ENCODE results near the gene OMA1. TPM values are rescaled to one million over a fixed set of nuclear protein-coding genes. Genes with fewer than 3 reads are reported as not detected.

The OMA1 gene
- total RNA-seq, 1 donor from 2014 or later, result 32.0 TPM

- H3K36me3 Mint-ChIP-seq (ENCODE audit: insufficient read depth), result peaks cover 8% of the 10 kb centered on the region
- peak; percentile 56 for DNase-seq (ENCODE audit: low spot score, unreplicated experiment)
- H3K27me3 Mint-ChIP-seq, result peaks cover 4% of the 10 kb centered on the region
- peak within 1 kb of the TSS; percentile 67 for H3K4me3 Mint-ChIP-seq (ENCODE audit: low read depth)
- H3K9me3 Mint-ChIP-seq (ENCODE audit: low read depth), result peaks cover 4% of the 10 kb centered on the region
- H3K27ac Mint-ChIP-seq, result peak within 1 kb of the TSS; percentile 97
- TF ChIP-seq, protein P1, sequence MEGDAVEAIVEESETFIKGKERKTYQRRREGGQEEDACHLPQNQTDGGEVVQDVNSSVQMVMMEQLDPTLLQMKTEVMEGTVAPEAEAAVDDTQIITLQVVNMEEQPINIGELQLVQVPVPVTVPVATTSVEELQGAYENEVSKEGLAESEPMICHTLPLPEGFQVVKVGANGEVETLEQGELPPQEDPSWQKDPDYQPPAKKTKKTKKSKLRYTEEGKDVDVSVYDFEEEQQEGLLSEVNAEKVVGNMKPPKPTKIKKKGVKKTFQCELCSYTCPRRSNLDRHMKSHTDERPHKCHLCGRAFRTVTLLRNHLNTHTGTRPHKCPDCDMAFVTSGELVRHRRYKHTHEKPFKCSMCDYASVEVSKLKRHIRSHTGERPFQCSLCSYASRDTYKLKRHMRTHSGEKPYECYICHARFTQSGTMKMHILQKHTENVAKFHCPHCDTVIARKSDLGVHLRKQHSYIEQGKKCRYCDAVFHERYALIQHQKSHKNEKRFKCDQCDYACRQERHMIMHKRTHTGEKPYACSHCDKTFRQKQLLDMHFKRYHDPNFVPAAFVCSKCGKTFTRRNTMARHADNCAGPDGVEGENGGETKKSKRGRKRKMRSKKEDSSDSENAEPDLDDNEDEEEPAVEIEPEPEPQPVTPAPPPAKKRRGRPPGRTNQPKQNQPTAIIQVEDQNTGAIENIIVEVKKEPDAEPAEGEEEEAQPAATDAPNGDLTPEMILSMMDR (IDR thresholded peaks at IDR 0.05; ENCODE audit: unreplicated experiment), result no peak
- H3K4me1 Mint-ChIP-seq (ENCODE audit: low read depth), result peaks cover 47% of the 10 kb centered on the region
Measured at GRCh38 chr1:58576727-58577653, 30.5 kb upstream of the OMA1 start, which contains the start of gene TACSTD2. TACSTD2 (minus strand) TSS chr1:58577252; CDS start chr1:58577156, 96 bp downstream.

DNA sequence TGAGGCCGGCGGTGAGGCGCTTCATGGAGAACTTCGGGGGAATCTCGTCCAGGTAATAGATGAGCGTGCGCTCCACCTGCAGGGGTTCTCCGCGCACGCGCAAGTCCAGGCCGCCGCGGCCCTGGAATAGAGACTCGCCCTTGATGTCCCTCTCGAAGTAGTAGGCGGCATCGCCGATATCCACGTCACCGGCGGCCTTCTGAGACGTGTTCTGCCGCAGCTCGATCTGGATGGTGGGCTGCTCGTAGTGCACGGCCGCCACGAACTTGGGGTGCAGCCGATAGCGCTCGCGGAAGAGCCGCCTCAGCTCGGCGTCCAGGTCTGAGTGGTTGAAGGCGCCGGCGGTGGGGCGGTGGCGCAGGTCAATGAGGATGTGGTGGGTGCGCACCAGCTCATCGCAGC, 29.8 kb upstream of the OMA1 start:
- TF ChIP-seq, protein P1 (IDR thresholded peaks at IDR 0.05; ENCODE audit: unreplicated experiment), result no peak
- Mint-ChIP-seq H3K9me3 (ENCODE audit: low read depth) (peaks cover 4% of the 10 kb centered on the region), H3K4me1 (ENCODE audit: low read depth) (peaks cover 53% of the 10 kb centered on the region), H3K36me3 (ENCODE audit: insufficient read depth) (peaks cover 8% of the 10 kb centered on the region), H3K4me3 (ENCODE audit: low read depth) (no peak overlapping the region), H3K27ac (no peak overlapping the region), H3K27me3 (peaks cover 4% of the 10 kb centered on the region)
- DNase-seq (ENCODE audit: low spot score, unreplicated experiment), result no peak

DNA sequence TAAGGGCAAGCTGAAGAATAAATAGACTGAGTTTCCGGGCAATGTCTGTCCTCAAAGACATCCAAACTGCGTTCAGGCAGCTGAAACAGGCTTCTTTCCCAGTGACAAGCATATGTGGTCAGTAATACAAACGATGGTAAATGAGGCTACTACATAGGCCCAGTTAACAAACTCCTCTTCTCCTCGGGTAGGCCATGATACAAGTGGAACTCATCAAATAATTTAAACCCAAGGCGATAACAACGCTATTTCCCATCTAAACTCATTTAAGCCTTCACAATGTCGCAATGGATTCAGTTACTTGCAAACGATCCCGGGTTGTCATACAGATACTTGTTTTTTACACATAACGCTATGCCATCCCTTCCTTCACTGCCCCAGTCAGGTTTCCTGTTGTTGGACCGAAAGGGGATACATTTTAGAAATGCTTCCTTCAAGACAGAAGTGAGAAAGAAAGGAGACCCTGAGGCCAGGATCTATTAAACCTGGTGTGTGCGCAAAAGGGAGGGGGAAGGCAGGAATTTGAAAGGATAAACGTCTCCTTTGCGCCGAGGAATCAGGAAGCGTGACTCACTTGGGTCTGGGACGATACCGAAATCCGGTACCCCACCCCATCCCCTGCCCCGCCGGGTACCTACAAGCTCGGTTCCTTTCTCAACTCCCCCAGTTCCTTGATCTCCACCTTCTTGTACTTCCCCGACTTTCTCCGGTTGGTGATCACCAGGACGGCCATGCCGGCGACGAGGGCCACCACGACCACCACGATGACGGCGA, 29.2 kb upstream of the OMA1 start:
- TF ChIP-seq, protein P1 (IDR thresholded peaks at IDR 0.05; ENCODE audit: unreplicated experiment), result no peak
- no peak for DNase-seq (ENCODE audit: low spot score, unreplicated experiment)
- peak overlapping the region; percentile 33 for H3K27ac Mint-ChIP-seq
- peaks cover 8% of the 10 kb centered on the region for H3K36me3 Mint-ChIP-seq (ENCODE audit: insufficient read depth)
- H3K27me3 Mint-ChIP-seq, result peaks cover 4% of the 10 kb centered on the region
- H3K9me3 Mint-ChIP-seq (ENCODE audit: low read depth), result peaks cover 4% of the 10 kb centered on the region
- peak overlapping the region; percentile 19 for H3K4me3 Mint-ChIP-seq (ENCODE audit: low read depth)
- peaks cover 54% of the 10 kb centered on the region for H3K4me1 Mint-ChIP-seq (ENCODE audit: low read depth)

DNA sequence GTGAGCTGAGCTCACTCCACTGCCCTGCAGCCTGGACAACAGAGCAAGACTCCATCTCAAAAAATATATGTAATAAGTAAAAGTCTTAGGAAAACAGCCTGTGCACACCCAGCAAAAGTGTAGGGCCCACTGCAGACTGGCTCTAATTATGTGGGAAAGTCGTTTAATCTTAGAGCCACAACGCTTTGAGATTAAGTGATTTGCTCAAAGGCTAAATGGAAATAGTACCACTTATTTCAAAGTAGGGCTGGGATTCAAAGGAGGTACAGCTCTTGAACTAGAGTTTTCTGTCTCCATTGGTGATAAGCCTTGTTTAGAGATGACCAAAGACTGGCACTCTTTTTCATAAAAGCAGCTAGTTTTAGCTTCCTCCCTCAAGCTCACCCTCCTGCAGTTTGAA, 28.3 kb upstream of the OMA1 start:
- no peak for DNase-seq (ENCODE audit: low spot score, unreplicated experiment)
- peaks cover 4% of the 10 kb centered on the region for H3K27me3 Mint-ChIP-seq
- H3K4me3 Mint-ChIP-seq (ENCODE audit: low read depth), result peak overlapping the region; percentile 18
- TF ChIP-seq, protein P1 (IDR thresholded peaks at IDR 0.05; ENCODE audit: unreplicated experiment), result no peak
- peaks cover 8% of the 10 kb centered on the region for H3K36me3 Mint-ChIP-seq (ENCODE audit: insufficient read depth)
- peak overlapping the region; percentile 97 for H3K27ac Mint-ChIP-seq
- peaks cover 54% of the 10 kb centered on the region for H3K4me1 Mint-ChIP-seq (ENCODE audit: low read depth)
- H3K9me3 Mint-ChIP-seq (ENCODE audit: low read depth), result peaks cover 4% of the 10 kb centered on the region

Measured in progenitor cell of endocrine pancreas (in vitro differentiated cells).